Measurements from ENCODE around the gene ABHD10. TPM values are rescaled to one million over a fixed set of nuclear protein-coding genes. Genes with fewer than 3 reads are reported as not detected.
"Not testable (repeated sequence)": the region's sequence is repeated elsewhere in the genome, so short reads cannot be mapped to it uniquely, and the experiment has no call there.

The ABHD10 gene
- total RNA-seq, 1 experiment from 2014 or later = 40.5 TPM

- no peak for DNase-seq (ENCODE audit: low read depth)
These were observed 53.4 kb downstream of the ABHD10 start for GRCh38 chr3:112032098-112032731.

- DNase-seq (ENCODE audit: low read depth) = no peak
These were observed 55.6 kb downstream of the ABHD10 start, which contains the start of gene TMPRSS7 for GRCh38 chr3:112034436-112034835. TMPRSS7 (plus strand) TSS chr3:112034736; CDS start chr3:112034846, 110 bp downstream.

- no peak for DNase-seq (ENCODE audit: low read depth)
These were observed 56.4 kb downstream of the ABHD10 start for GRCh38 chr3:112035241-112035640.

GRCh38 chr3:112037194-112037593 is 58.4 kb downstream of the ABHD10 start:
- not testable (repeated sequence) for DNase-seq (ENCODE audit: low read depth)

- no peak for DNase-seq (ENCODE audit: low read depth)
These were observed 60.0 kb downstream of the ABHD10 start for GRCh38 chr3:112038863-112039262.

GRCh38 chr3:112041321-112041720 is 62.5 kb downstream of the ABHD10 start:
- no peak for DNase-seq (ENCODE audit: low read depth)

GRCh38 chr3:112042842-112043280 is 64.0 kb downstream of the ABHD10 start:
- DNase-seq (ENCODE audit: low read depth) = no peak

Other genes starting within 250 kb of the ABHD10 start
- 73.2 and 79.5 TPM in 2 replicates for gene PHLDB2, start 119.8 kb upstream of the ABHD10 start, total RNA-seq (2014; rRNA removed; shearing (Covaris generic))
- gene TAGLN3, start 19.9 kb downstream of the ABHD10 start, total RNA-seq (2014; rRNA removed; shearing (Covaris generic)) = 0.80 and 5.1 TPM in 2 replicates
- not detected in 2 replicates for gene TMPRSS7, start 55.7 kb downstream of the ABHD10 start, total RNA-seq (2014; rRNA removed; shearing (Covaris generic))
- gene C3orf52, start 107.4 kb downstream of the ABHD10 start, total RNA-seq (2014; rRNA removed; shearing (Covaris generic)) = 14.7 and 18.1 TPM in 2 replicates
- not detected in 2 replicates for gene GCSAM, start 154.2 kb downstream of the ABHD10 start, total RNA-seq (2014; rRNA removed; shearing (Covaris generic))

Data from Daoy (cell line).